ENCODE results near the gene CHST3.
A peak's percentile ranks its signal among the peaks of the same experiment; 100 is the strongest.
"Not testable (repeated sequence)": the region's sequence is repeated elsewhere in the genome, so short reads cannot be mapped to it uniquely, and the experiment has no call there.

Gene CHST3

GRCh38 chr10:71964098-71964742 is at the start of gene CHST3:
Gene CHST3, plus strand, starts transcription at chr10:71964395. Its CDS starts 41,448 bp downstream, at chr10:72005843.
- DNase-seq: peak; percentile 75

GRCh38 chr10:71916827-71917226 is 47.4 kb upstream of the CHST3 start:
- no peak for DNase-seq

GRCh38 chr10:71918992-71919391 is 45.2 kb upstream of the CHST3 start:
- DNase-seq: no peak

- not testable (repeated sequence) for DNase-seq
These were observed 44.1 kb upstream of the CHST3 start for GRCh38 chr10:71919956-71920539.

GRCh38 chr10:71920540-71921323 is 43.5 kb upstream of the CHST3 start:
- DNase-seq: no peak

- DNase-seq: no peak
These were observed 42.7 kb upstream of the CHST3 start for GRCh38 chr10:71921324-71922027.

GRCh38 chr10:71923138-71923692 is 41.0 kb upstream of the CHST3 start:
- no peak for DNase-seq

- no peak for DNase-seq
These were observed 39.4 kb upstream of the CHST3 start for GRCh38 chr10:71924771-71925170.

GRCh38 chr10:71927159-71927558 is 37.0 kb upstream of the CHST3 start:
- no peak for DNase-seq

- DNase-seq: no peak
These were observed 36.2 kb upstream of the CHST3 start for GRCh38 chr10:71927776-71928592.

GRCh38 chr10:71931295-71931694 is 32.9 kb upstream of the CHST3 start:
- DNase-seq: no peak

GRCh38 chr10:71933651-71934050 is 30.5 kb upstream of the CHST3 start:
- DNase-seq: no peak

- DNase-seq: peak; percentile 1
These were observed 26.0 kb upstream of the CHST3 start for GRCh38 chr10:71938211-71938610.

- DNase-seq: peak; percentile 34
These were observed 24.9 kb upstream of the CHST3 start for GRCh38 chr10:71939304-71939703.

- peak; percentile 22 for DNase-seq
These were observed 24.2 kb upstream of the CHST3 start for GRCh38 chr10:71939861-71940474.

- peak; percentile 4 for DNase-seq
These were observed 23.4 kb upstream of the CHST3 start for GRCh38 chr10:71940752-71941151.

GRCh38 chr10:71941318-71941717 is 22.9 kb upstream of the CHST3 start:
- no peak for DNase-seq

GRCh38 chr10:71945819-71946474 is 18.2 kb upstream of the CHST3 start:
- DNase-seq: no peak

GRCh38 chr10:71946700-71947099 is 17.5 kb upstream of the CHST3 start:
- DNase-seq: no peak

- DNase-seq: no peak
These were observed 15.6 kb upstream of the CHST3 start for GRCh38 chr10:71948496-71949067.

- DNase-seq: no peak
These were observed 13.5 kb upstream of the CHST3 start for GRCh38 chr10:71950683-71951082.
